KBM-7 (cell line): Measurements from ENCODE around the gene HDHD2.

Experiments
- DNase-seq: peaks from one replicate; pipeline ENCODE4 v3.0.0-alpha.2; 2015
- in situ Hi-C: fragments of 300-500 bp; cut with MboI; formaldehyde crosslinking; loops from 2 replicates; pipeline ENCODE4 v1.14.3; 2020; ENCODE audit warnings: low sequenced_read_pairs, low pct_unique_long_range_greater_than_20kb, mixed read lengths

Gene HDHD2

DNA sequence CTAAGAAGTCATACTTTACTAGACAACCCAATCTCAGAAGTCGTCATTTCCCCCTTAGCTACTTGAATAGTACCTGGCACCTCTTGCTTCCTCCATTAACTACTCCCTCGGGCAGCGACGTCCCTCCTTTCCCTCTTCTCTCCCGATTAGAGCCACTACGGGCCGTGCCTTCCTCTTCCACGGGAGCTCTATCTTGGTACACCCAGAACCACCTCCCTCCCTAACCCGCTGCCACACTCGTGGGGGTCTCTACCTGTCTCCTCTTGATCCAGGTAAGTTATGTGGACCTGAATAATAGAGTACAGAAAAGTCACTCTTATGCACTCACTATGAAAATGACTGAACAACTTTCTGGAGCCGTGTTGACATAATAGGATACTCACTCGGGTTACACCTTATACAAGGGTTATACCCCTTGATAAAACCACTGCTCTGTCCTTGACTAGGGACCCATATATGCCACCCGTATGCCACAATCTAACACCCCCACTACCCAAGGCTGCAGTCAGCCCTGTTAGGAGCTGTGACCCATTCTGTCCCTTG is 595 bp upstream of the HDHD2 start:
- in situ Hi-C loops = no loop called here
- DNase-seq = no peak

GRCh38 chr18:47149457-47150028 is 757 bp downstream of the HDHD2 start:
- in situ Hi-C loops = no loop called here
- DNase-seq = no peak

DNA sequence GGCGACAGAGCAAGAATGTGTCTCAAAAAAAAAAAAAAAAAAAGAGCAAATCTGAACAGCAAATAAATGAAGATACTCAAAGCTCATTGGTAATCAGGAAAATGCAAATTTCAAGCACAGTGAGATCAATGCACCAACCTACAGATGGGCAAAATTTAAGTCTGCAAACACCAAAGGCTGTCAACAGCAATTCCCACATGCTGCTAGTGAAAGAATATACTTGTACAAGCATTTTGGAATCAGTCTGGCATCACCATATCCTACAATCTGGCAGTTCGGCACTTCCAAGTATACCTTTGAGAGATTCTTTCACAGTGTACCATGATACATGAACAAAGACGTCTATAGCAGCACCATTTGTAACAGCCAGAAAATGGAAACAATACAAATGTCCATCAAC is 4.1 kb downstream of the HDHD2 start:
- no peak for DNase-seq
- in situ Hi-C loops = no loop called here

DNA sequence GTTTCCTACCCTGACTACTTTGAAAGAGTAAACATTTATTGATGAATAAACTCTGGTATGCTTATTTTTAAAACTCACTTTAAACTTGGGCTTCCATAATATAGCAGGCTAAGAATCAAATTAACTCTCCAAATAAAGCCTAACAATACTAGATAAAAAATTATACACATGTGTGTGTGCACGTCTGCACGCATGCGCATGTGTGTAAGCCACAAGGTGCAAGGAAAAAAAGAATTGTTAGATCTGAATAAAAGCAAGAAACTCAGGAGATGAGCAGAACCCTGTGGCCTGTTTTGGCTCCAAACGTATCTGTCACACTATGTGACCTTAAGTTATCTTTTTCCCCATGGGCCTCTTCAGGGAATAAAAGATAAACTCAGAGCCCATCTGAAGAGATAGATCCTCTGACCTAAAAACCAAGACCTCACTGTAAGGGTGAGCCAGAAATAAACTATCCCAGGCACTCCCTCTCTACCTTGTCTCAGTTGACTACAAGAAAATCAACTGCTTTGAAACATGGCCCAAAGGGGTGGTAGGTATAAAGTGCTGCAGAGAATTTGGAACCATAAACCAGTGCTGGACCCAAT is 6.3 kb downstream of the HDHD2 start:
- no peak for DNase-seq
- in situ Hi-C loops = no loop called here

- in situ Hi-C loops = no loop called here
- DNase-seq = no peak
These were observed 7.1 kb downstream of the HDHD2 start for GRCh38 chr18:47143153-47143552.

GRCh38 chr18:47141289-47141688 is 9.0 kb downstream of the HDHD2 start:
- DNase-seq = no peak
- in situ Hi-C loops = no loop called here

- DNase-seq = no peak
- in situ Hi-C loops = no loop called here
These were observed 29.2 kb downstream of the HDHD2 start for GRCh38 chr18:47121146-47121545.

DNA sequence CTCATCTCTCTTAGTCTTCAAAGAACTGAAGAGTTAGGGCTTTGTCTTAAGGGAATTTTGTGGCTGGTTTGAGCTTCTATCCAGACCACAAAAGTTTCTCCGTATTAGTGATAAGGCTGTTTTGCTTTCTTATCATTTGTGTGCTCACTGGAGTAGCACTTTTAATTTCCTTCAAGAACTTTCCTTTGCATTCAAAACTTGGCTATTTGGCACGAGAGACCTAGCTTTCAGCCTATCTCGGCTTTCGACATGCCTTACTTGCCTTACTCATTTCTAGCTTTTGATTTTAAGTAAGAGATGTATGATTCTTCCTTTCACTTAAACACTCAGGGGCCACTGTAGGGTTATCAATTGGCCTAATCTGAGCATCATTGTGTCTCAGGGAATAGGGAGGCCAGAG is 29.9 kb downstream of the HDHD2 start:
- in situ Hi-C loops = no loop called here
- no peak for DNase-seq

- in situ Hi-C loops = no loop called here
- no peak for DNase-seq
These were observed 31.3 kb downstream of the HDHD2 start for GRCh38 chr18:47118981-47119380.

DNA sequence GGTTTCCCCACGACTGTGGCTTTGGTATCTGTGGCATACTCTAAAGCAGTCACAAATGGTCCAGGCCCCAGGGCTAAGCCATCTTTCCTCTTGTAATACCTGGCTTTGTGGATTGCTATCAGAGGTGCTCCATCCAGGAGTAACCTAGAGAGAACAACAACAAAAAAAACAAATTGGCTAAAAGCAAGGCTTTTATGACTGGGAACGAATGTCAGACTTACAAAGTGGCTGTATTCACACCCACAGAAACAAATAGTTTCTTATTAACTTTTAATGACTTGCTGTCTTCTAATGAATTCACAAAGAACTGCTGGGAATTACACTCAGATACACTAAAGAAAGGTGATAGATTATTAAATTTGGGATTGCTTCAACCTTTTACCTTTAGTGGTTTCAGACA is 35.1 kb downstream of the HDHD2 start:
- in situ Hi-C loops = no loop called here
- DNase-seq = no peak

DNA sequence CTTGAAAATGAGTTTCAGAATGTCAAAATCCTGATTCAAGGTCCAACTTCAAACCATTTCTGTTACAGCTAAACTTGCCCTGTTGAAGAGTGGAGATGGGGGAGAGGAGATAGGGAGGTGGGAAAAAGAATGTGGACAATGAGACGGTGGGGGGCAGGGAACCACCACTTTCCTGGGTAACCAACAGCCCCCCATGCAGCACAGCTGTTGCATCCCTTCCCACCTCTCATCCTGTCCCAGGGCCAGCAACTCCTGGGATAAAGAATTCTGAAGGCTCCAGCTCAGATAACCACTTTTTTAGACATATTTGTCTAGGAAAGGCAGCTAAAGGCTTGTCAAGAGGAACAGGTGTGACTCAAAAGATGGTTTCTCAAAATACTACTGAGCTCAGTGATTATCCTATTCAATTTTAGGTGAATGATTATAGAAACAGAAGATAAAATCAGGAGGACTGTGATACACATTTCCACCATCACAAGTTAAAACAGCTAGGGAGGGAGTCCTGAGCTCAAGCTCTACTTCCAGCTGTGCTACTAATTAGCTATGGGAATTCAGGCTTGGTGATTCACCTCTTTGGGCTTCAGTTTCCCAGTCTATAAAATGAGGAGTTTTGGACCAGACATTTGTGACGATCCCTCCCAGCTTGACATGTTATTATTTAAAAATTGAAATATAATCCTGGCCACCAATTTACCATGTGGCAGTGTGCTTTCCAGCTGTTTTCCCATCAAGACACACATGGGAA is 36.3 kb downstream of the HDHD2 start:
- no peak for DNase-seq
- in situ Hi-C loops = no loop called here

GRCh38 chr18:47110492-47111274 is 39.6 kb downstream of the HDHD2 start:
- no peak for DNase-seq
- in situ Hi-C loops = no loop called here

DNA sequence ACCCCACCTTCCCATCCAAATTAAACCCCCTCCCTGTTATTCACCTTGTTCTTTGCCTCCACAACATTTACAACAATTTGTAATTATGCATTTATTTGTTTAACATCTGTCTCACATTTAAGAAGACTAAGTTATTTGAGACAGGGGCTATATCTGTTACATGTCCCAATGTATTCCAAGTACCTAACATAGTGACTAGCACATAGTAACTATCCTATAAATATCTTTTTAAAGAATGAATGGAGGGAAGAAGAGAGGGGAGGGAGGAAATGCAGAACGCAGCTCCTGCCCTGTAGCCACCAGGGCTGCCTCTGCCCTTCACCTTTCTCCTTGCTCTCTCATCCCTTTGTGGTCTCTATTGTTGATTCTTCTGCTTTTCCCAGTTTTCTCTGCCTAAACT is 40.6 kb downstream of the HDHD2 start:
- in situ Hi-C loops = no loop called here
- no peak for DNase-seq

DNA sequence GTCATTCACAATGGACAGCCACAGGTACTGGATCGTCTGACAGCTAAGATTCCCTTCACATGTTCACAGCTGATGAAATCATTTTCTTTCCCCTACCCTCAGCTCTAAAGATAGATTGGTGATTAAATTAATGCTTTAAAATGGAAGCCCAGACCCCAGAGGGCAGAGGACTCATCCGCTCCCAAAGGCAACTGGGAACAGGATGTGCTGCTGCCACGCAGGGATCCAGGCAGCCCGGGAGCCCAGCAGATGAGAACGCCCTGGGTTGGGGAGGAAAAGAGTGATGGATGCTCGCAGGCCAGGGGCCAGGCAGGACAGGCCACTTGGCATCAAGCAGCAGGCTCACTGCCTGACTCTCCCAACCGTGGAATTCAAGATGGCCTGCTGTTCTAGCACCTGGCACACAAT is 41.3 kb downstream of the HDHD2 start:
- in situ Hi-C loops = no loop called here
- no peak for DNase-seq

DNA sequence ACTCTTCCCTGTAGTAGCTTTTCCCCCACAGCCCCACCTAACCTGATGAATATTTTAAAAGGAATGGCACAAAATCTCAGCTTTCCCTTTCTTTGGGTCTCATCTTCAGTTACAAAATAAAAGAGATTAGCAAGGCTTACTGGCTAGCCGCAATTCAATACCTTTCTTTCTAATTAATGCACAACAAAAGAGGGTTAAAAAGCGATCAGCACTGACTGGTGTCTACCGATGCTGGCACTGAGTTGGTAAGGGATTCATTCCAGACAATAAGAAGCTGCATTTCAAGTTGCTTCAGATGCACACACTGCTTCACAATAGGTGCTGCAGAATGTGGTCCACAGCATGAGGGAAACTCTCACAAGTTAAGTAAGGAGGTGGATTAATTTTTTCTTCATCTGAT is 41.9 kb downstream of the HDHD2 start:
- no peak for DNase-seq

GRCh38 chr18:47100212-47100831 is 50.0 kb downstream of the HDHD2 start:
- DNase-seq = peak; percentile 63
- in situ Hi-C loops = no loop called here

More for the DNA sequence above, 41.9 kb downstream of the HDHD2 start:
- in situ Hi-C loops = no loop called here

DNA sequence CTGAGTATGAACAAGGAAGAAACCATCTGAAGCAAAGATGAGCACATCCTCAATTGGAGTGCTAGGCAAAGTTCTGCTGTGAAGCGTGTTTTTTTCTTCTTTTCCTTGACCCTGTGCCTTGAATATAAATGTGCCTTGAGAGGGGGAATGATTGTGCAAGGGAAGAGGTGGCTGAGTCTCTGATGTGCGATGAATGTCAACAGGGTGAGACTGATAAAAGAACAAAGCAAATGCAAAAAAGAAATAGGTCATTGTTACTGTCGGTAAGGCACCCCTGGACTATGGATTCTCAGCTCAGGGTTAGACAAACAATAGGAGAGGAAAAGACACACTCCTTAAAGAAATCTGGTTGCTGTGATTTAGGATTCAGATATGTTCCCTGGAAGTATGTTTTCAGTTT is 54.5 kb downstream of the HDHD2 start:
- in situ Hi-C loops = no loop called here
- no peak for DNase-seq

DNA sequence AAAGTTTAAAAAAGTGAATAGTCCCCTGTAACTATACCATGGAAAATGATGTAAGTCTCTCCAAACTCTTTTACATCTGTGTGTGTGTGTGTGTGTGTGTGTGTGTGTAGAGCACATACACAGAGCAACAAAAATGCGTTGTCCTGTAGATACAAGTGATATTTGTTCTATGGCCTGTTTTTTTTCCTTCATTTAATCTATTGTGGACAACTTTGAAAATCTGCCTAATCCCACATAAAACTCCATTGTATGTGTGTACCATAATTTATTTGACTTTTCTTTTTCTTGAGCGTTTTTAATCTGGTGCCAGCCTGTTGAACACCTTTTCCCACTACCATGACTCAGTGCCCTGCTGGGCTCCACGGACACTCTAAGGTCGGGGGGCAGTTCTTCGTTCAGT is 62.6 kb downstream of the HDHD2 start:
- no peak for DNase-seq
- in situ Hi-C loops = no loop called here

DNA sequence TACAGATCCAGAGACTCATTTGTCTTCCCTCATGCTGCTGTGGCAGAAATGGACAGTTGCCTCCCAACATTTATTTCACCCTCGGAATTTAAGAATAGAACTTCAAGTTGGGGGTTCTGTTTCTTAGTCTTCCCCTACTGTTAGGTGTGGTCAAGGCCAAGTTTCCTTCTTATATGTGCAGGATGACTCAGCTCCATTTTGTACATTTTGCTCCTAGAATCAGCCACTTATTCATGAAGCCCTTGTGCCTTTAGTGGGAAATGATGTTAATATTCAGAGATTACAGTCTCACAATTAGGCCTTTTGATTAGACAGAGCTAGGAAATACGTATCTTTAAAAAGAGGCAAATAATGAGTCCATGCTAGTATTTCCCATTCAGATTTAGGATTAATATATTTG is 68.7 kb downstream of the HDHD2 start:
- DNase-seq = no peak

More for the DNA sequence above, 68.7 kb downstream of the HDHD2 start:
- in situ Hi-C loops = no loop called here
